Uterus (tissue), 2 donors: ENCODE results near the gene ANGPTL8.

ENCODE experiments used
- CTCF ChIP-seq, 4 experiments: fragments of 200-600 bp in 2 of 4; fragments of 450-650 bp in 2 of 4; sonication (generic) in 2 of 4; IDR thresholded peaks; one replicate each; pipeline ENCODE4 v1.5.1; 2016 to 2019; ENCODE audit warnings: antibody characterized with exemption in 4 of 4, mild to moderate bottlenecking in 2 of 4, moderate library complexity in 1 of 4
- POLR2A ChIP-seq, 2 donors: fragments of 450-650 bp; IDR thresholded peaks; one replicate each; pipeline ENCODE4 v1.6.1; 2016; ENCODE audit warnings: antibody characterized with exemption in 2 of 2, mild to moderate bottlenecking in 1 of 2, moderate library complexity in 1 of 2

GRCh38 chr19:11214387-11214786, 25.0 kb upstream of the ANGPTL8 start:
- no peak for TF ChIP-seq CTCF (IDR thresholded peaks at IDR 0.05)
- TF ChIP-seq POLR2A (IDR thresholded peaks at IDR 0.05): no peak
